Measurements from ENCODE around the gene C3orf52. TPM values are rescaled to one million over a fixed set of nuclear protein-coding genes. Genes with fewer than 3 reads are reported as not detected.
A peak's percentile ranks its signal among the peaks of the same experiment; 100 is the strongest.

Gene C3orf52
- total and polyA plus RNA-seq, 10 of the 15 experiments (the other 5 are each of a cell fraction or from before 2014, with no cell fraction given) = 0.15 to 1.9 (median 0.73) TPM

DNA sequence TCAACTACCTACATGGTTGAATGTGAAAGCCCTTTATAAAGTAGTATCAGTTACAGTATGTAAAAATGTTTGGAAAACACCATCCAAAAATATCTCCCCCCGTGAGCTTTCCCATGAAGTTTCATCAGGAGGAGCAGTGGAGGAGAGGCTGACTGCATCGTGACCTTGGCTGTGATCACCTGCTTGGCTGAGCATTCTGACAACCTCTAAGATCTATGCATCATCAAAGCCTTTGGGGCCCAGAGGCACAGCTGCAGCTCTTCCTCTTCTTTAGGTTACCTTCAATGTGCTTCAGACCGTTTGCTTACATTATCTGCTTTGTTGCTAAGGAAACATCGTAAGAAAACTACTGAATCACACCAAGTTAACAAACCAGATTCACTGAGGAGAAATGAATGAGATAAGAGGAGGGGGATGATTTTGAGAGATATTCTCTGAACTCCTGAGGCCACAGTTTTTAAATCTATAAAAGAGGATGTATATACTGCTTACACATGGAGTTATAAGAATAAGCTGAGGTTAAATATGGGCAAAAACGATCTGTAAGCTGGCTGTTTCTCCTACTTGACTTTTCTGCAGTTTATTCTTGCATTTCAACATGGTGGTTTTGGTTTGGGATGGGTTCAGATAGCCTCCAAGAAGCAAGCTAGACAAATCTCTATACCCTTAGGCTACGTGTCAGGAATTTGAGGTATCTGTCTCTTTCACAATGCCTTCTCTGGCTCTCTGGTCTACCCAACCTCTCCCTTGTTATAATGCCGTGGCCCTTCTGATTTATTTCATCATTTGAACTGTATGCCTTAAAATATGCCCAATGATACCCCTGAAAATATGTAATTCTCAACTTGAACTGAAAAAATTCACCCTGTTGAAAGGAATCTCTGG lies 42.9 kb downstream of the C3orf52 start (continued):
- TF ChIP-seq, protein P1, sequence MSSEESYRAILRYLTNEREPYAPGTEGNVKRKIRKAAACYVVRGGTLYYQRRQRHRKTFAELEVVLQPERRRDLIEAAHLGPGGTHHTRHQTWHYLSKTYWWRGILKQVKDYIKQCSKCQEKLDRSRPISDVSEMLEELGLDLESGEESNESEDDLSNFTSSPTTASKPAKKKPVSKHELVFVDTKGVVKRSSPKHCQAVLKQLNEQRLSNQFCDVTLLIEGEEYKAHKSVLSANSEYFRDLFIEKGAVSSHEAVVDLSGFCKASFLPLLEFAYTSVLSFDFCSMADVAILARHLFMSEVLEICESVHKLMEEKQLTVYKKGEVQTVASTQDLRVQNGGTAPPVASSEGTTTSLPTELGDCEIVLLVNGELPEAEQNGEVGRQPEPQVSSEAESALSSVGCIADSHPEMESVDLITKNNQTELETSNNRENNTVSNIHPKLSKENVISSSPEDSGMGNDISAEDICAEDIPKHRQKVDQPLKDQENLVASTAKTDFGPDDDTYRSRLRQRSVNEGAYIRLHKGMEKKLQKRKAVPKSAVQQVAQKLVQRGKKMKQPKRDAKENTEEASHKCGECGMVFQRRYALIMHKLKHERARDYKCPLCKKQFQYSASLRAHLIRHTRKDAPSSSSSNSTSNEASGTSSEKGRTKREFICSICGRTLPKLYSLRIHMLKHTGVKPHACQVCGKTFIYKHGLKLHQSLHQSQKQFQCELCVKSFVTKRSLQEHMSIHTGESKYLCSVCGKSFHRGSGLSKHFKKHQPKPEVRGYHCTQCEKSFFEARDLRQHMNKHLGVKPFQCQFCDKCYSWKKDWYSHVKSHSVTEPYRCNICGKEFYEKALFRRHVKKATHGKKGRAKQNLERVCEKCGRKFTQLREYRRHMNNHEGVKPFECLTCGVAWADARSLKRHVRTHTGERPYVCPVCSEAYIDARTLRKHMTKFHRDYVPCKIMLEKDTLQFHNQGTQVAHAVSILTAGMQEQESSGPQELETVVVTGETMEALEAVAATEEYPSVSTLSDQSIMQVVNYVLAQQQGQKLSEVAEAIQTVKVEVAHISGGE (CRISPR knock-in tag; IDR thresholded peaks at IDR 0.05) = 0 out of 2 replicates have a peak, but pooled peaks have one; percentile 11
- TF ChIP-seq, protein P2, sequence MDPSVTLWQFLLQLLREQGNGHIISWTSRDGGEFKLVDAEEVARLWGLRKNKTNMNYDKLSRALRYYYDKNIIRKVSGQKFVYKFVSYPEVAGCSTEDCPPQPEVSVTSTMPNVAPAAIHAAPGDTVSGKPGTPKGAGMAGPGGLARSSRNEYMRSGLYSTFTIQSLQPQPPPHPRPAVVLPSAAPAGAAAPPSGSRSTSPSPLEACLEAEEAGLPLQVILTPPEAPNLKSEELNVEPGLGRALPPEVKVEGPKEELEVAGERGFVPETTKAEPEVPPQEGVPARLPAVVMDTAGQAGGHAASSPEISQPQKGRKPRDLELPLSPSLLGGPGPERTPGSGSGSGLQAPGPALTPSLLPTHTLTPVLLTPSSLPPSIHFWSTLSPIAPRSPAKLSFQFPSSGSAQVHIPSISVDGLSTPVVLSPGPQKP (IDR thresholded peaks at IDR 0.05; ENCODE audit: low read depth, low read length) = no peak
- TF ChIP-seq GATAD2B (conservative IDR thresholded peaks at IDR 0.05; ENCODE audit: low read depth) (peak; percentile 42; the same call in 1 of the 2 replicates), ZSCAN29 (IDR thresholded peaks at IDR 0.05) (no peak), BCL11A (IDR thresholded peaks at IDR 0.05; ENCODE audit: low read depth, low read length) (no peak), ZBED1 (IDR thresholded peaks at IDR 0.05; ENCODE audit: borderline replicate concordance) (0 out of 2 replicates have a peak, but pooled peaks have one; percentile 23), ETV6 (conservative IDR thresholded peaks at IDR 0.05 in 1 of 2, IDR thresholded peaks at IDR 0.05 in 1 of 2; ENCODE audit: borderline replicate concordance in 1 of 2, low read depth in 1 of 2) (0 out of 4 replicates have a peak, but pooled peaks of 1 of the 2 experiments have one; percentile 33), NFIC (IDR thresholded peaks at IDR 0.05; ENCODE audit: low read depth, low read length) (no peak), NFXL1 (IDR thresholded peaks at IDR 0.05; ENCODE audit: borderline replicate concordance) (no peak), CBFB (IDR thresholded peaks at IDR 0.05; ENCODE audit: low read depth) (no peak; the same call in 1 of the 2 replicates), SPI1 (IDR thresholded peaks at IDR 0.05; ENCODE audit: borderline replicate concordance, insufficient read depth, low read depth, low read length) (peak; percentile 80), HDGF (IDR thresholded peaks at IDR 0.05) (no peak), SMC3 (IDR thresholded peaks at IDR 0.05; ENCODE audit: borderline replicate concordance, low read length) (peak; percentile 9; the same call in 1 of the 2 replicates), ESRRA (IDR thresholded peaks at IDR 0.05; ENCODE audit: low read length) (peak; percentile 83; the same call in 1 of the 2 replicates), MTA2 (IDR thresholded peaks at IDR 0.05; ENCODE audit: low read depth) (no peak; the same call in 1 of the 2 replicates), POLR2AphosphoS2 (IDR thresholded peaks at IDR 0.05; ENCODE audit: low read depth, low read length) (peak; percentile 16; the same call in 1 of the 2 replicates), RUNX3 (IDR thresholded peaks at IDR 0.05; ENCODE audit: low read length) (no peak)
- TF ChIP-seq, protein P3, sequence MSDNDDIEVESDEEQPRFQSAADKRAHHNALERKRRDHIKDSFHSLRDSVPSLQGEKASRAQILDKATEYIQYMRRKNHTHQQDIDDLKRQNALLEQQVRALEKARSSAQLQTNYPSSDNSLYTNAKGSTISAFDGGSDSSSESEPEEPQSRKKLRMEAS (IDR thresholded peaks at IDR 0.05; ENCODE audit: low read depth, low read length) = no peak
- TF ChIP-seq, protein P4, sequence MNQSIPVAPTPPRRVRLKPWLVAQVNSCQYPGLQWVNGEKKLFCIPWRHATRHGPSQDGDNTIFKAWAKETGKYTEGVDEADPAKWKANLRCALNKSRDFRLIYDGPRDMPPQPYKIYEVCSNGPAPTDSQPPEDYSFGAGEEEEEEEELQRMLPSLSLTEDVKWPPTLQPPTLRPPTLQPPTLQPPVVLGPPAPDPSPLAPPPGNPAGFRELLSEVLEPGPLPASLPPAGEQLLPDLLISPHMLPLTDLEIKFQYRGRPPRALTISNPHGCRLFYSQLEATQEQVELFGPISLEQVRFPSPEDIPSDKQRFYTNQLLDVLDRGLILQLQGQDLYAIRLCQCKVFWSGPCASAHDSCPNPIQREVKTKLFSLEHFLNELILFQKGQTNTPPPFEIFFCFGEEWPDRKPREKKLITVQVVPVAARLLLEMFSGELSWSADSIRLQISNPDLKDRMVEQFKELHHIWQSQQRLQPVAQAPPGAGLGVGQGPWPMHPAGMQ (IDR thresholded peaks at IDR 0.05; ENCODE audit: borderline replicate concordance) = no peak
- TF ChIP-seq, protein P5, sequence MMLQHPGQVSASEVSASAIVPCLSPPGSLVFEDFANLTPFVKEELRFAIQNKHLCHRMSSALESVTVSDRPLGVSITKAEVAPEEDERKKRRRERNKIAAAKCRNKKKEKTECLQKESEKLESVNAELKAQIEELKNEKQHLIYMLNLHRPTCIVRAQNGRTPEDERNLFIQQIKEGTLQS (IDR thresholded peaks at IDR 0.05; ENCODE audit: borderline replicate concordance, extremely low read depth, low read depth, low read length) = no peak
- TF ChIP-seq, protein P6, sequence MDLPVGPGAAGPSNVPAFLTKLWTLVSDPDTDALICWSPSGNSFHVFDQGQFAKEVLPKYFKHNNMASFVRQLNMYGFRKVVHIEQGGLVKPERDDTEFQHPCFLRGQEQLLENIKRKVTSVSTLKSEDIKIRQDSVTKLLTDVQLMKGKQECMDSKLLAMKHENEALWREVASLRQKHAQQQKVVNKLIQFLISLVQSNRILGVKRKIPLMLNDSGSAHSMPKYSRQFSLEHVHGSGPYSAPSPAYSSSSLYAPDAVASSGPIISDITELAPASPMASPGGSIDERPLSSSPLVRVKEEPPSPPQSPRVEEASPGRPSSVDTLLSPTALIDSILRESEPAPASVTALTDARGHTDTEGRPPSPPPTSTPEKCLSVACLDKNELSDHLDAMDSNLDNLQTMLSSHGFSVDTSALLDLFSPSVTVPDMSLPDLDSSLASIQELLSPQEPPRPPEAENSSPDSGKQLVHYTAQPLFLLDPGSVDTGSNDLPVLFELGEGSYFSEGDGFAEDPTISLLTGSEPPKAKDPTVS (IDR thresholded peaks at IDR 0.05; ENCODE audit: low read depth, low read length) = no peak
